Measurements from ENCODE around the gene MTCH2.

- TF ChIP-seq CTCF (conservative IDR thresholded peaks at IDR 0.05 in 1 of 2, IDR thresholded peaks at IDR 0.05 in 1 of 2; ENCODE audit: extremely low read depth in 1 of 2, insufficient read depth in 1 of 2, low read depth in 1 of 2, low read length in 2 of 2) (no peak), EZH2 (IDR thresholded peaks at IDR 0.05; ENCODE audit: borderline replicate concordance, low read length) (no peak)
Measured at GRCh38 chr11:47593934-47594855, 48.2 kb downstream of the MTCH2 start, which contains the start of gene C1QTNF4.
